Measurements from ENCODE around the gene ADIRF. TPM values are rescaled to one million over a fixed set of nuclear protein-coding genes. Genes with fewer than 3 reads are reported as not detected.

ADIRF gene
- total RNA-seq, 2 donors from 2014 or later = 73.1 to 147 TPM

- intact Hi-C loops (cut with DNase I, micrococcal nuclease) = no loop called here
- ATAC-seq = no peak
- peak in 1 of 2 donors; percentile 27 for DNase-seq
These were observed 10.0 kb upstream of the ADIRF start, which contains the start of gene SNCG for GRCh38 chr10:86958116-86958900. TSS of gene SNCG (plus strand) at chr10:86958599. CDS start at chr10:86958698, 99 bp downstream.

- peak in 1 of 2 donors; percentile 29 for DNase-seq
- peak; percentile 28 for ATAC-seq
- intact Hi-C loops (cut with DNase I, micrococcal nuclease) = no loop called here
These were observed 9.2 kb upstream of the ADIRF start for GRCh38 chr10:86958901-86959736.

- intact Hi-C loops (cut with DNase I, micrococcal nuclease) = loop anchor here in 1 of 2 donors (10.0 kb wide), 1 partner anchor 275 kb away; no protein-coding TSS in a partner anchor
- ATAC-seq (no peak), DNase-seq (no peak)
These were observed 8.6 kb upstream of the ADIRF start for GRCh38 chr10:86959737-86960002.

GRCh38 chr10:86960003-86960862 lies 8.0 kb upstream of the ADIRF start:
- DNase-seq (peak; percentile 32 to 61), ATAC-seq (peak; percentile 82)
- intact Hi-C loops (cut with DNase I, micrococcal nuclease) = loop anchor here in 1 of 2 donors (10.0 kb wide), 1 partner anchor 275 kb away; no protein-coding TSS in a partner anchor

GRCh38 chr10:86960863-86961434 lies 7.3 kb upstream of the ADIRF start:
- ATAC-seq (no peak), DNase-seq (peak; percentile 3 to 22)
- intact Hi-C loops (cut with DNase I, micrococcal nuclease) = loop anchor here in 1 of 2 donors (10.0 kb wide), 1 partner anchor 276 kb away; no protein-coding TSS in a partner anchor

GRCh38 chr10:86961481-86962091 lies 6.7 kb upstream of the ADIRF start:
- intact Hi-C loops (cut with DNase I, micrococcal nuclease) = loop anchor here in 1 of 2 donors (10.0 kb wide), 1 partner anchor 277 kb away; no protein-coding TSS in a partner anchor
- DNase-seq (peak in 1 of 2 donors; percentile 21), ATAC-seq (no peak)

- ATAC-seq (no peak), DNase-seq (no peak)
- intact Hi-C loops (cut with DNase I, micrococcal nuclease) = loop anchor here in 1 of 2 donors (10.0 kb wide), 1 partner anchor 278 kb away; no protein-coding TSS in a partner anchor
These were observed 5.9 kb upstream of the ADIRF start for GRCh38 chr10:86962136-86962980.

GRCh38 chr10:86962981-86963310 lies 5.3 kb upstream of the ADIRF start:
- intact Hi-C loops (cut with DNase I, micrococcal nuclease) = loop anchor here in 1 of 2 donors (10.0 kb wide), 1 partner anchor 278 kb away; no protein-coding TSS in a partner anchor
- DNase-seq (no peak), ATAC-seq (no peak)

GRCh38 chr10:86963341-86963919 lies 4.9 kb upstream of the ADIRF start:
- intact Hi-C loops (cut with DNase I, micrococcal nuclease) = loop anchor here in 1 of 2 donors (10.0 kb wide), 1 partner anchor 279 kb away; no protein-coding TSS in a partner anchor
- DNase-seq (no peak), ATAC-seq (no peak)

- no peak for ATAC-seq
- intact Hi-C loops (cut with DNase I, micrococcal nuclease) = loop anchor here in 1 of 2 donors (10.0 kb wide), 1 partner anchor 279 kb away; no protein-coding TSS in a partner anchor
- no peak for DNase-seq
These were observed 4.0 kb upstream of the ADIRF start for GRCh38 chr10:86964061-86964846.

GRCh38 chr10:86964847-86965190 lies 3.5 kb upstream of the ADIRF start:
- intact Hi-C loops (cut with DNase I, micrococcal nuclease) = loop anchor here in 1 of 2 donors (10.0 kb wide), 1 partner anchor 280 kb away; no protein-coding TSS in a partner anchor
- no peak for ATAC-seq
- no peak for DNase-seq

- no peak for ATAC-seq
- DNase-seq = no peak
- intact Hi-C loops (cut with DNase I, micrococcal nuclease) = loop anchor here in 1 of 2 donors (10.0 kb wide), 1 partner anchor 281 kb away; no protein-coding TSS in a partner anchor
These were observed 2.2 kb upstream of the ADIRF start for GRCh38 chr10:86965986-86966654.

GRCh38 chr10:86967481-86967941 lies 771 bp upstream of the ADIRF start:
- no peak for ATAC-seq
- peak in 1 of 2 donors; percentile 31 for DNase-seq
- intact Hi-C loops (cut with DNase I, micrococcal nuclease) = loop anchor here in 1 of 2 donors (10.0 kb wide), 1 partner anchor 283 kb away; no protein-coding TSS in a partner anchor

GRCh38 chr10:86968994-86969355 lies 693 bp downstream of the ADIRF start:
- DNase-seq (no peak), ATAC-seq (no peak)
- intact Hi-C loops (cut with DNase I, micrococcal nuclease) = loop anchor here in 1 of 2 donors (10.0 kb wide), 1 partner anchor 284 kb away; no protein-coding TSS in a partner anchor
